Measurements from ENCODE around the gene CCM2L.

DNA sequence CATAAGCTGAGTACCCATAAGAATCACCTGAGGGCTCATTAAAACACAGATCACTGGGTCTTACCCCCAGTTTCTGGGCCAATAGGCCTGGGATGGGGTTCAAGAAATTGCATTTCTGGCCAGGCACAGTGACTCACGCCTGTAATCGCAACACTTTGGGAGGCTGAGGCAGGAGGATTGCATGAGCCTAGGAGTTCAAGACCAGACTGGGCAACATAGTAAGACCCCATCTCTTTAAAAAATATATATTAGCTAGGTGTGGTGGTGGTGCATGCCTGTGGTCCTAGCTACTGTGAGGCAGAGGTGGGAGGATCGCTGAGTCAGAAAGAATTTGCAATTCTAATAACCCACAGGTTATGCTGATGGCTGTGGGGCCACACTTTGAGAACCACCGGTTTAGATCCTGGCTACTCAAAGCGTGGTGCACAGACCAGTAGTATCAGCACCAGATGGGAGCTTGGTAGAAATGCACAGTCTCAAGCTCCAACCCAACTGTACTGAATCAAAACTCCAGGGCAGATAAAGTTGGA is 2.0 kb downstream of the CCM2L start:
- TF ChIP-seq MYC (IDR thresholded peaks at IDR 0.05; ENCODE audit: low read depth, low read length) (no peak), GATA2 (IDR thresholded peaks at IDR 0.05; ENCODE audit: insufficient read depth, insufficient read length, low read depth, low read length) (no peak), POLR2AphosphoS5 (IDR thresholded peaks at IDR 0.05; ENCODE audit: insufficient read depth, low read depth, low read length) (no peak), POLR2A (IDR thresholded peaks at IDR 0.05; ENCODE audit: low read depth, low read length) (no peak), FOS (IDR thresholded peaks at IDR 0.05; ENCODE audit: borderline replicate concordance, insufficient read depth, low read length) (no peak), MAX (IDR thresholded peaks at IDR 0.05; ENCODE audit: insufficient read depth, insufficient read length) (no peak), EZH2 (IDR thresholded peaks at IDR 0.05; ENCODE audit: borderline replicate concordance, low read depth, low read length, severe bottlenecking) (no peak), JUN (IDR thresholded peaks at IDR 0.05; ENCODE audit: borderline replicate concordance, insufficient read depth, insufficient read length, low read depth) (no peak)
- TF ChIP-seq, protein P1, sequence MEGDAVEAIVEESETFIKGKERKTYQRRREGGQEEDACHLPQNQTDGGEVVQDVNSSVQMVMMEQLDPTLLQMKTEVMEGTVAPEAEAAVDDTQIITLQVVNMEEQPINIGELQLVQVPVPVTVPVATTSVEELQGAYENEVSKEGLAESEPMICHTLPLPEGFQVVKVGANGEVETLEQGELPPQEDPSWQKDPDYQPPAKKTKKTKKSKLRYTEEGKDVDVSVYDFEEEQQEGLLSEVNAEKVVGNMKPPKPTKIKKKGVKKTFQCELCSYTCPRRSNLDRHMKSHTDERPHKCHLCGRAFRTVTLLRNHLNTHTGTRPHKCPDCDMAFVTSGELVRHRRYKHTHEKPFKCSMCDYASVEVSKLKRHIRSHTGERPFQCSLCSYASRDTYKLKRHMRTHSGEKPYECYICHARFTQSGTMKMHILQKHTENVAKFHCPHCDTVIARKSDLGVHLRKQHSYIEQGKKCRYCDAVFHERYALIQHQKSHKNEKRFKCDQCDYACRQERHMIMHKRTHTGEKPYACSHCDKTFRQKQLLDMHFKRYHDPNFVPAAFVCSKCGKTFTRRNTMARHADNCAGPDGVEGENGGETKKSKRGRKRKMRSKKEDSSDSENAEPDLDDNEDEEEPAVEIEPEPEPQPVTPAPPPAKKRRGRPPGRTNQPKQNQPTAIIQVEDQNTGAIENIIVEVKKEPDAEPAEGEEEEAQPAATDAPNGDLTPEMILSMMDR (IDR thresholded peaks at IDR 0.05; ENCODE audit: extremely low read depth in 1 of 2, insufficient read depth in 1 of 2, low read depth in 1 of 2, low read length in 2 of 2): no peak

Measured in endothelial cell of umbilical vein (primary cell).